HCT116 (cell line): ENCODE measurements around the gene SLC17A4. TPM values are rescaled to one million over a fixed set of nuclear protein-coding genes. Genes with fewer than 3 reads are reported as not detected.

Source experiments
- ATAC-seq: fragments of 200-7000 bp; cut with Tn5 transposase; 2 replicates; pipeline ENCODE4 v1.9.1; 2020; ENCODE audit warnings: mild to moderate bottlenecking, moderate library complexity
- BruUV-seq: library from RNA; stranded (reverse); fragments of 400-500 nt; replicated peaks from 2 replicates; lab custom pipeline; 2021; lab: Mats Ljungman, UMichigan
- CTCF ChIA-PET: fragments of 300-600 bp; sonication (Branson Sonifier 250); formaldehyde crosslinking; loops from one replicate; lab custom pipeline; 2021; ENCODE audit warnings: antibody characterized with exemption; lab: Charles Lee
- POLR2A ChIA-PET: fragments of 300-600, 350-600 bp; sonication (Branson Sonifier 250); formaldehyde crosslinking; loops from one replicate; lab custom pipeline; 2021; ENCODE audit warnings: antibody characterized with exemption; lab: Charles Lee
- RAD21 ChIA-PET, 2 experiments: fragments of 300-600 bp; sonication (Branson Sonifier 250); formaldehyde crosslinking; loops; one replicate each; lab custom pipeline; 2023; ENCODE audit warnings: low total read pairs in 2 of 2; ENCODE audit not compliant: uncharacterized antibody in 2 of 2, unreplicated experiment in 2 of 2, low non-redundant PET in 1 of 2; lab: Charles Lee
- DNase-seq: peaks from one replicate; pipeline ENCODE4 v3.0.0-alpha.2; 2010; ENCODE audit warnings: low read depth, low spot score
- H2AFZ ChIP-seq: fragments of 200-600 bp; shearing (Covaris generic), sonication (generic); 2 replicates; pipeline ENCODE4 v1.6.1; 2017; ENCODE audit warnings: low read depth, mixed run types, mixed read lengths, antibody characterized with exemption, low read length; ENCODE audit not compliant: poor library complexity, severe bottlenecking
- H3K27ac ChIP-seq: 2 replicates; pipeline ENCODE4 v1.5.1; 2012; ENCODE audit warnings: low read depth, low read length
- H3K27me3 ChIP-seq: fragments of 200-600 bp; sonication (generic); 2 replicates; pipeline ENCODE4 v1.6.1; 2016; ENCODE audit warnings: mixed run types, low read length, mixed read lengths; ENCODE audit not compliant: insufficient read depth
- H3K36me3 ChIP-seq, 2 experiments: fragments of 200-500 bp in 1 of 2; fragments of 200-600 bp in 1 of 2; sonication (Bioruptor generic) in 1 of 2; sonication (generic) in 1 of 2; 2 replicates each; pipeline versions ENCODE4 v1.5.1 to v1.6.1; 2014 to 2016; ENCODE audit warnings: low read length in 2 of 2, inconsistent platforms in 1 of 2, mixed read lengths in 1 of 2, mixed run types in 1 of 2; ENCODE audit not compliant: insufficient read depth in 2 of 2, control insufficient read depth in 1 of 2
- H3K4me1 ChIP-seq, 2 experiments: fragments of 200-600 bp in 1 of 2; sonication (generic) in 1 of 2; 2 replicates each; pipeline versions ENCODE4 v1.5.1 to v1.6.1; 2012 to 2017; ENCODE audit warnings: low read length in 2 of 2, inconsistent platforms in 1 of 2, mild to moderate bottlenecking in 1 of 2, mixed read lengths in 1 of 2, mixed run types in 1 of 2, moderate library complexity in 1 of 2; ENCODE audit not compliant: insufficient read depth in 2 of 2, control insufficient read depth in 1 of 2
- H3K4me2 ChIP-seq: fragments of 200-600 bp; sonication (generic); 2 replicates; pipeline ENCODE4 v1.6.1; 2017; ENCODE audit warnings: mixed run types, low read length, mixed read lengths
- H3K4me3 ChIP-seq, 2 experiments: fragments of 200-600 bp in 1 of 2; sonication (generic) in 1 of 2; replicated peaks in 1 of 2; 2 replicates each; pipeline ENCODE4 v1.5.1; 2011 to 2016; ENCODE audit warnings: low read length in 2 of 2, control low read depth in 1 of 2, low read depth in 1 of 2, mild to moderate bottlenecking in 1 of 2, mixed read lengths in 1 of 2, mixed run types in 1 of 2
- H3K79me2 ChIP-seq: fragments of 200-600 bp; sonication (generic); 2 replicates; pipeline ENCODE4 v1.6.1; 2017; ENCODE audit warnings: mild to moderate bottlenecking, mixed run types, low read length, moderate library complexity, mixed read lengths; ENCODE audit not compliant: insufficient read depth
- H3K9ac ChIP-seq: fragments of 200-600 bp; sonication (generic); 2 replicates; pipeline ENCODE4 v1.6.1; 2016; ENCODE audit warnings: low read length, mixed read lengths
- H3K9me2 ChIP-seq: fragments of 200-600 bp; sonication (generic), shearing (Covaris generic); 2 replicates; pipeline ENCODE4 v1.6.1; 2017; ENCODE audit warnings: mixed run types, mild to moderate bottlenecking, moderate library complexity; ENCODE audit not compliant: insufficient read depth
- H3K9me3 ChIP-seq, 2 experiments: fragments of 200-500 bp in 1 of 2; fragments of 200-600 bp in 1 of 2; sonication (Bioruptor generic) in 1 of 2; sonication (generic) in 1 of 2; 2 replicates each; pipeline ENCODE4 v1.6.1; 2014 to 2017; ENCODE audit warnings: low read length in 2 of 2, mixed read lengths in 2 of 2, inconsistent platforms in 1 of 2, low read depth in 1 of 2, mild to moderate bottlenecking in 1 of 2, mixed run types in 1 of 2, moderate library complexity in 1 of 2; ENCODE audit not compliant: control insufficient read depth in 1 of 2, insufficient read depth in 1 of 2
- H4K20me1 ChIP-seq: fragments of 200-600 bp; sonication (generic), shearing (Covaris generic); 2 replicates; pipeline ENCODE4 v1.6.1; 2017; ENCODE audit warnings: mixed run types, mild to moderate bottlenecking, moderate library complexity; ENCODE audit not compliant: insufficient read depth
- ATF3 ChIP-seq: IDR thresholded peaks from 2 replicates; pipeline ENCODE4 v1.6.1; 2012
- JUND ChIP-seq: IDR thresholded peaks from 2 replicates; pipeline ENCODE4 v1.6.1; 2012
- POLR2A ChIP-seq: IDR thresholded peaks from 2 replicates; pipeline ENCODE4 v1.7.0; 2011; ENCODE audit warnings: borderline replicate concordance; ENCODE audit not compliant: insufficient read depth, insufficient read length; ENCODE audit errors: extremely low read depth
- RAD21 ChIP-seq: IDR thresholded peaks from 2 replicates; pipeline ENCODE4 v1.6.1; 2012; ENCODE audit warnings: low read depth, mild to moderate bottlenecking
- intact Hi-C: fragments of 100-400 bp; cut with micrococcal nuclease; formaldehyde crosslinking; loops from 2 replicates; pipeline ENCODE4 v1.10.0; 2022
- total RNA-seq: library from RNA; stranded (reverse); gene quantifications from one replicate; pipeline ENCODE4 v1.2.1, GENCODE V29; 2021; ENCODE audit not compliant: unreplicated experiment
- TF ChIP-seq, protein P1 (sequence below), 3 experiments: fragments of 200-600 bp in 1 of 3; sonication (generic) in 1 of 3; IDR thresholded peaks in 2 of 3; conservative IDR thresholded peaks in 1 of 3; 2 replicates each; pipeline ENCODE4 v1.5.1; 2012 to 2017; ENCODE audit warnings: low read depth in 2 of 3, low read length in 2 of 3, antibody characterized with exemption in 1 of 3, borderline replicate concordance in 1 of 3, control low read depth in 1 of 3, mild to moderate bottlenecking in 1 of 3, mixed read lengths in 1 of 3, mixed run types in 1 of 3, moderate library complexity in 1 of 3; ENCODE audit not compliant: insufficient read depth in 1 of 3
- TF ChIP-seq, protein P2 (sequence below): IDR thresholded peaks from 2 replicates; pipeline ENCODE4 v1.6.1; 2011; ENCODE audit warnings: mild to moderate bottlenecking, low read length, moderate library complexity; ENCODE audit not compliant: insufficient replicate concordance; ENCODE audit errors: extremely low read depth

Gene SLC17A4
- total RNA-seq, 1 experiment from 2014 or later: not detected

DNA sequence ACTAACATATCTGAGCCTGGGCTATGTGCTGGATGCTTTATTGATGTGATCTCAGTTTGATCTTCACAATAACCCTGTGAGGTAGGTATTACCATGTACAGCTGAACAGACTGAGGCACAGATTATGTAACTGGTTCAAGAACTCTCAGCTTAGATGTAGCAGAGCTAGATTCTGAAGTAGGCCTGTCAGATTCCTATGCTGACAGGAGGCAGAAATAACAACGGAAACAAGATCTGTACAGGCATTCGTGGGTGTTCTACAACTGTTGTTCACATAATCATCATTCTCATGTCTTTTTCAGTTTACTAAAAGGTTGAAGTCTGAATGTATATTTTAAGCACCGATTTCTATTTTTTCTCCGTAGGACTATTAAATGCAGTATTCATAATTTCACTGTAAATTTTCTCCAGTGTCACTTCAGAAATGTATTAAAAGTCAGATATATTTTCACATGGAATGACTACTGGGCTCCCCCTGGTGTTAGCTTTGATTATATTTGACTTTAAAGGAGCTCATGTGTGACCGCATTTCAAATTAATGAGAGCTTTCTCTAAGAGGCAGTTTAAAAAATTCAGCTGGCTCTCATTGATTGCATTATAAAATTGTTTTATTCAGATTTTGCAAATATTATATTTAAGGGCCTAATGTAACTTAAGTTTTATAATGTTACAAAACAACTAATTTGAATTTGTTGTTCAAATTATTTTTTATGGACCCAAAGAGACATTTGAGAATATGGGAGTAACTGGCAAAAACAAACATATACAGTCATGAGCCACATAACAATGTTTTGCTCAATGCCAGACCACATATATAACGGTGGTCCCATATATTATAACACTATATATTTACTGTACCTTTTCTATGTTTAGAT is 36.4 kb upstream of the SLC17A4 start:
- Histone ChIP-seq H3K27ac (no peak overlapping the region), H3K4me2 (no peak overlapping the region), H4K20me1 (no peaks in the 10 kb centered on the region), H3K9me2 (no peaks in the 10 kb centered on the region), H3K79me2 (no peaks in the 10 kb centered on the region), H3K9ac (no peak overlapping the region), H3K36me3 (no peaks in the 10 kb centered on the region), H3K4me3 (no peak overlapping the region), H2AFZ (peak overlapping the region; percentile 8), H3K9me3 (no peaks in the 10 kb centered on the region), H3K4me1 (0 out of 4 replicates have a peak, but pooled peaks cover 0 to 5% of the 10 kb centered on the region in 2 experiments), H3K27me3 (no peaks in the 10 kb centered on the region)
- no peak for TF ChIP-seq ATF3
- TF ChIP-seq JUND: no peak
- TF ChIP-seq, protein P1, sequence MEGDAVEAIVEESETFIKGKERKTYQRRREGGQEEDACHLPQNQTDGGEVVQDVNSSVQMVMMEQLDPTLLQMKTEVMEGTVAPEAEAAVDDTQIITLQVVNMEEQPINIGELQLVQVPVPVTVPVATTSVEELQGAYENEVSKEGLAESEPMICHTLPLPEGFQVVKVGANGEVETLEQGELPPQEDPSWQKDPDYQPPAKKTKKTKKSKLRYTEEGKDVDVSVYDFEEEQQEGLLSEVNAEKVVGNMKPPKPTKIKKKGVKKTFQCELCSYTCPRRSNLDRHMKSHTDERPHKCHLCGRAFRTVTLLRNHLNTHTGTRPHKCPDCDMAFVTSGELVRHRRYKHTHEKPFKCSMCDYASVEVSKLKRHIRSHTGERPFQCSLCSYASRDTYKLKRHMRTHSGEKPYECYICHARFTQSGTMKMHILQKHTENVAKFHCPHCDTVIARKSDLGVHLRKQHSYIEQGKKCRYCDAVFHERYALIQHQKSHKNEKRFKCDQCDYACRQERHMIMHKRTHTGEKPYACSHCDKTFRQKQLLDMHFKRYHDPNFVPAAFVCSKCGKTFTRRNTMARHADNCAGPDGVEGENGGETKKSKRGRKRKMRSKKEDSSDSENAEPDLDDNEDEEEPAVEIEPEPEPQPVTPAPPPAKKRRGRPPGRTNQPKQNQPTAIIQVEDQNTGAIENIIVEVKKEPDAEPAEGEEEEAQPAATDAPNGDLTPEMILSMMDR (IDR thresholded peaks at IDR 0.05 in 2 of 3, conservative IDR thresholded peaks at IDR 0.05 in 1 of 3; ENCODE audit: borderline replicate concordance in 1 of 3, insufficient read depth in 1 of 3, low read depth in 2 of 3, low read length in 2 of 3): peak; percentile 47 to 67 (median 53); a peak in 5 of 6 replicates
- TF ChIP-seq, protein P2, sequence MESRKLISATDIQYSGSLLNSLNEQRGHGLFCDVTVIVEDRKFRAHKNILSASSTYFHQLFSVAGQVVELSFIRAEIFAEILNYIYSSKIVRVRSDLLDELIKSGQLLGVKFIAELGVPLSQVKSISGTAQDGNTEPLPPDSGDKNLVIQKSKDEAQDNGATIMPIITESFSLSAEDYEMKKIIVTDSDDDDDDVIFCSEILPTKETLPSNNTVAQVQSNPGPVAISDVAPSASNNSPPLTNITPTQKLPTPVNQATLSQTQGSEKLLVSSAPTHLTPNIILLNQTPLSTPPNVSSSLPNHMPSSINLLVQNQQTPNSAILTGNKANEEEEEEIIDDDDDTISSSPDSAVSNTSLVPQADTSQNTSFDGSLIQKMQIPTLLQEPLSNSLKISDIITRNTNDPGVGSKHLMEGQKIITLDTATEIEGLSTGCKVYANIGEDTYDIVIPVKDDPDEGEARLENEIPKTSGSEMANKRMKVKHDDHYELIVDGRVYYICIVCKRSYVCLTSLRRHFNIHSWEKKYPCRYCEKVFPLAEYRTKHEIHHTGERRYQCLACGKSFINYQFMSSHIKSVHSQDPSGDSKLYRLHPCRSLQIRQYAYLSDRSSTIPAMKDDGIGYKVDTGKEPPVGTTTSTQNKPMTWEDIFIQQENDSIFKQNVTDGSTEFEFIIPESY: no peak
- TF ChIP-seq POLR2A: no peak
- peak; percentile 64 for TF ChIP-seq RAD21
- BruUV-seq: no TSS peak
- ChIA-PET CTCF (interaction anchor here (0.8 to 3.5 kb wide), 19 partner anchors 9 to 494 kb away, joined by 3 to 40 read pairs (median 5); a partner anchor contains a TSS), POLR2A (interaction anchor here (0.7 kb wide), 1 partner anchor 10 kb away, joined by 3 read pairs; no protein-coding TSS in a partner anchor), RAD21 (interaction anchor here (0.8 to 1.0 kb wide), 3 partner anchors 439 to 495 kb away, joined by 4 to 7 read pairs (median 6); partner anchors contain the start of gene CARMIL1 (in 1 of the 2))
- ATAC-seq: peak; percentile 48; the same call in 1 of the 2 replicates
- peak; percentile 6 for DNase-seq
- intact Hi-C loops: loop anchor here (2.0 to 10.0 kb wide), 2 partner anchors 277 to 495 kb away; no protein-coding TSS in a partner anchor
